HCT116 (cell line): ENCODE results near the gene MIPEP. TPM values are rescaled to one million over a fixed set of nuclear protein-coding genes. Genes with fewer than 3 reads are reported as not detected.
A peak's percentile ranks its signal among the peaks of the same experiment; 100 is the strongest.

Experiments
- ATAC-seq: fragments of 200-7000 bp; cut with Tn5 transposase; 2 replicates; pipeline ENCODE4 v1.9.1; 2020; ENCODE audit warnings: mild to moderate bottlenecking, moderate library complexity
- BruUV-seq: library from RNA; stranded (reverse); fragments of 400-500 nt; replicated peaks from 2 replicates; lab custom pipeline; 2021; lab: Mats Ljungman, UMichigan
- CTCF ChIA-PET: fragments of 300-600 bp; sonication (Branson Sonifier 250); formaldehyde crosslinking; loops from one replicate; lab custom pipeline; 2021; ENCODE audit warnings: antibody characterized with exemption; lab: Charles Lee
- POLR2A ChIA-PET: fragments of 300-600, 350-600 bp; sonication (Branson Sonifier 250); formaldehyde crosslinking; loops from one replicate; lab custom pipeline; 2021; ENCODE audit warnings: antibody characterized with exemption; lab: Charles Lee
- RAD21 ChIA-PET, 2 experiments: fragments of 300-600 bp; sonication (Branson Sonifier 250); formaldehyde crosslinking; loops; one replicate each; lab custom pipeline; 2023; ENCODE audit warnings: low total read pairs in 2 of 2; ENCODE audit not compliant: uncharacterized antibody in 2 of 2, unreplicated experiment in 2 of 2, low non-redundant PET in 1 of 2; lab: Charles Lee
- DNase-seq: peaks from one replicate; pipeline ENCODE4 v3.0.0-alpha.2; 2010; ENCODE audit warnings: low read depth, low spot score
- H2AFZ ChIP-seq: fragments of 200-600 bp; shearing (Covaris generic), sonication (generic); 2 replicates; pipeline ENCODE4 v1.6.1; 2017; ENCODE audit warnings: low read depth, mixed run types, mixed read lengths, antibody characterized with exemption, low read length; ENCODE audit not compliant: poor library complexity, severe bottlenecking
- H3K27ac ChIP-seq: 2 replicates; pipeline ENCODE4 v1.5.1; 2012; ENCODE audit warnings: low read depth, low read length
- H3K27me3 ChIP-seq: fragments of 200-600 bp; sonication (generic); 2 replicates; pipeline ENCODE4 v1.6.1; 2016; ENCODE audit warnings: mixed run types, low read length, mixed read lengths; ENCODE audit not compliant: insufficient read depth
- H3K36me3 ChIP-seq, 2 experiments: fragments of 200-500 bp in 1 of 2; fragments of 200-600 bp in 1 of 2; sonication (Bioruptor generic) in 1 of 2; sonication (generic) in 1 of 2; 2 replicates each; pipeline versions ENCODE4 v1.5.1 to v1.6.1; 2014 to 2016; ENCODE audit warnings: low read length in 2 of 2, inconsistent platforms in 1 of 2, mixed read lengths in 1 of 2, mixed run types in 1 of 2; ENCODE audit not compliant: insufficient read depth in 2 of 2, control insufficient read depth in 1 of 2
- H3K4me1 ChIP-seq, 2 experiments: fragments of 200-600 bp in 1 of 2; sonication (generic) in 1 of 2; 2 replicates each; pipeline versions ENCODE4 v1.5.1 to v1.6.1; 2012 to 2017; ENCODE audit warnings: low read length in 2 of 2, inconsistent platforms in 1 of 2, mild to moderate bottlenecking in 1 of 2, mixed read lengths in 1 of 2, mixed run types in 1 of 2, moderate library complexity in 1 of 2; ENCODE audit not compliant: insufficient read depth in 2 of 2, control insufficient read depth in 1 of 2
- H3K4me2 ChIP-seq: fragments of 200-600 bp; sonication (generic); 2 replicates; pipeline ENCODE4 v1.6.1; 2017; ENCODE audit warnings: mixed run types, low read length, mixed read lengths
- H3K4me3 ChIP-seq, 2 experiments: fragments of 200-600 bp in 1 of 2; sonication (generic) in 1 of 2; replicated peaks in 1 of 2; 2 replicates each; pipeline ENCODE4 v1.5.1; 2011 to 2016; ENCODE audit warnings: low read length in 2 of 2, control low read depth in 1 of 2, low read depth in 1 of 2, mild to moderate bottlenecking in 1 of 2, mixed read lengths in 1 of 2, mixed run types in 1 of 2
- H3K79me2 ChIP-seq: fragments of 200-600 bp; sonication (generic); 2 replicates; pipeline ENCODE4 v1.6.1; 2017; ENCODE audit warnings: mild to moderate bottlenecking, mixed run types, low read length, moderate library complexity, mixed read lengths; ENCODE audit not compliant: insufficient read depth
- H3K9ac ChIP-seq: fragments of 200-600 bp; sonication (generic); 2 replicates; pipeline ENCODE4 v1.6.1; 2016; ENCODE audit warnings: low read length, mixed read lengths
- H3K9me2 ChIP-seq: fragments of 200-600 bp; sonication (generic), shearing (Covaris generic); 2 replicates; pipeline ENCODE4 v1.6.1; 2017; ENCODE audit warnings: mixed run types, mild to moderate bottlenecking, moderate library complexity; ENCODE audit not compliant: insufficient read depth
- H3K9me3 ChIP-seq, 2 experiments: fragments of 200-500 bp in 1 of 2; fragments of 200-600 bp in 1 of 2; sonication (Bioruptor generic) in 1 of 2; sonication (generic) in 1 of 2; 2 replicates each; pipeline ENCODE4 v1.6.1; 2014 to 2017; ENCODE audit warnings: low read length in 2 of 2, mixed read lengths in 2 of 2, inconsistent platforms in 1 of 2, low read depth in 1 of 2, mild to moderate bottlenecking in 1 of 2, mixed run types in 1 of 2, moderate library complexity in 1 of 2; ENCODE audit not compliant: control insufficient read depth in 1 of 2, insufficient read depth in 1 of 2
- H4K20me1 ChIP-seq: fragments of 200-600 bp; sonication (generic), shearing (Covaris generic); 2 replicates; pipeline ENCODE4 v1.6.1; 2017; ENCODE audit warnings: mixed run types, mild to moderate bottlenecking, moderate library complexity; ENCODE audit not compliant: insufficient read depth
- ATF3 ChIP-seq: IDR thresholded peaks from 2 replicates; pipeline ENCODE4 v1.6.1; 2012
- CTCF ChIP-seq, 3 experiments: fragments of 200-600 bp in 1 of 3; sonication (generic) in 1 of 3; IDR thresholded peaks in 2 of 3; conservative IDR thresholded peaks in 1 of 3; 2 replicates each; pipeline ENCODE4 v1.5.1; 2012 to 2017; ENCODE audit warnings: low read depth in 2 of 3, low read length in 2 of 3, antibody characterized with exemption in 1 of 3, borderline replicate concordance in 1 of 3, control low read depth in 1 of 3, mild to moderate bottlenecking in 1 of 3, mixed read lengths in 1 of 3, mixed run types in 1 of 3, moderate library complexity in 1 of 3; ENCODE audit not compliant: insufficient read depth in 1 of 3
- EZH2 ChIP-seq: fragments of 200-600 bp; sonication (generic); IDR thresholded peaks from 2 replicates; pipeline ENCODE4 v1.6.1; 2017; ENCODE audit warnings: antibody characterized with exemption, mixed run types
- FOSL1 ChIP-seq: IDR thresholded peaks from 2 replicates; pipeline ENCODE4 v1.6.1; 2012; ENCODE audit warnings: low read depth
- JUND ChIP-seq: IDR thresholded peaks from 2 replicates; pipeline ENCODE4 v1.6.1; 2012
- MAX ChIP-seq: IDR thresholded peaks from 2 replicates; pipeline ENCODE4 v1.6.1; 2012
- POLR2A ChIP-seq: IDR thresholded peaks from 2 replicates; pipeline ENCODE4 v1.7.0; 2011; ENCODE audit warnings: borderline replicate concordance; ENCODE audit not compliant: insufficient read depth, insufficient read length; ENCODE audit errors: extremely low read depth
- RAD21 ChIP-seq: IDR thresholded peaks from 2 replicates; pipeline ENCODE4 v1.6.1; 2012; ENCODE audit warnings: low read depth, mild to moderate bottlenecking
- REST ChIP-seq: IDR thresholded peaks from 2 replicates; pipeline ENCODE4 v1.6.1; 2012; ENCODE audit warnings: low read depth
- SIN3A ChIP-seq: IDR thresholded peaks from 2 replicates; pipeline ENCODE4 v1.6.1; 2012; ENCODE audit warnings: low read depth
- SP1 ChIP-seq: IDR thresholded peaks from 2 replicates; pipeline ENCODE4 v1.6.1; 2012; ENCODE audit warnings: low read depth
- YY1 ChIP-seq: IDR thresholded peaks from 2 replicates; pipeline ENCODE4 v1.6.1; 2011; ENCODE audit warnings: low read length, low read depth, moderate library complexity, mild to moderate bottlenecking; ENCODE audit not compliant: insufficient replicate concordance; ENCODE audit errors: extremely low read depth
- intact Hi-C: fragments of 100-400 bp; cut with micrococcal nuclease; formaldehyde crosslinking; loops from 2 replicates; pipeline ENCODE4 v1.10.0; 2022
- total RNA-seq: library from RNA; stranded (reverse); gene quantifications from one replicate; pipeline ENCODE4 v1.2.1, GENCODE V29; 2021; ENCODE audit not compliant: unreplicated experiment

The MIPEP gene
- total RNA-seq, 1 experiment from 2014 or later: 33.3 TPM

- intact Hi-C loops: loop anchor here (5.0 kb wide), 1 partner anchor 173 kb away; no protein-coding TSS in a partner anchor
- H3K27ac ChIP-seq: no peak overlapping the region
- POLR2A ChIA-PET: interaction anchor here (0.6 kb wide), 1 partner anchor 9 kb away, joined by 3 read pairs; no protein-coding TSS in a partner anchor
Observed at GRCh38 chr13:23889615-23890607, 711 bp upstream of the MIPEP start.

More at GRCh38 chr13:23889615-23890607, 711 bp upstream of the MIPEP start:
- H3K27me3 ChIP-seq: no peaks in the 10 kb centered on the region
- peaks cover 13 to 15% of the 10 kb centered on the region in 2 experiments; a peak in 3 of 4 replicates for H3K4me1 ChIP-seq
- H3K79me2 ChIP-seq: peaks cover 17% of the 10 kb centered on the region
- peaks cover 0 to 4% of the 10 kb centered on the region in 2 experiments; a peak in 2 of 4 replicates for H3K36me3 ChIP-seq
- H3K9ac ChIP-seq: peak overlapping the region; percentile 88; the same call in 1 of the 2 replicates
- H3K4me2 ChIP-seq: peak overlapping the region; percentile 93
- peak overlapping the region; percentile 93 for H2AFZ ChIP-seq
- DNase-seq (no peak), ATAC-seq (peak; percentile 53)
- peak; percentile 26; the same call in 1 of the 2 replicates for TF ChIP-seq RAD21
- TF ChIP-seq SP1: no peak
- TF ChIP-seq REST: no peak
- no peak for TF ChIP-seq POLR2A
- TF ChIP-seq CTCF (IDR thresholded peaks at IDR 0.05 in 2 of 3, conservative IDR thresholded peaks at IDR 0.05 in 1 of 3; ENCODE audit: borderline replicate concordance in 1 of 3, insufficient read depth in 1 of 3, low read depth in 2 of 3, low read length in 2 of 3): peak; percentile 21 to 49 (median 28); a peak in 4 of 6 replicates
- no peak for TF ChIP-seq YY1
- no peak for TF ChIP-seq JUND
- no peak for TF ChIP-seq ATF3
- no peak for TF ChIP-seq SIN3A
- TF ChIP-seq FOSL1: no peak
- TF ChIP-seq MAX: no peak
- TF ChIP-seq EZH2: no peak
- no peaks in the 10 kb centered on the region for H3K9me2 ChIP-seq
- RAD21 ChIA-PET: no interaction called here
- H4K20me1 ChIP-seq: no peaks in the 10 kb centered on the region
- peak overlapping the region; percentile 74 to 98 for H3K4me3 ChIP-seq
- CTCF ChIA-PET: interaction anchor here (0.8 to 2.6 kb wide), 8 partner anchors 10 to 423 kb away, joined by 3 to 12 read pairs (median 3); no protein-coding TSS in a partner anchor
- no peaks in the 10 kb centered on the region for H3K9me3 ChIP-seq
- no TSS peak for BruUV-seq
